Mucosa of gallbladder (tissue), 1 donor: ENCODE results near the gene TRIB2. TPM values are rescaled to one million over a fixed set of nuclear protein-coding genes. Genes with fewer than 3 reads are reported as not detected.

Experiments
- DNase-seq: peaks from one replicate; pipeline ENCODE4 v3.0.0-alpha.2; 2020; ENCODE audit warnings: low spot score
- total RNA-seq: library from RNA; stranded (reverse); gene quantifications from one replicate; pipeline ENCODE4 v1.2.1, GENCODE V29; 2021
- donor health status: DM: no; HTN: no; CAD: no.

Gene TRIB2
- total RNA-seq, 1 donor from 2014 or later, result 29.1 TPM

GRCh38 chr2:12720754-12721378, 4.1 kb downstream of the TRIB2 start:
- DNase-seq, result no peak

DNA sequence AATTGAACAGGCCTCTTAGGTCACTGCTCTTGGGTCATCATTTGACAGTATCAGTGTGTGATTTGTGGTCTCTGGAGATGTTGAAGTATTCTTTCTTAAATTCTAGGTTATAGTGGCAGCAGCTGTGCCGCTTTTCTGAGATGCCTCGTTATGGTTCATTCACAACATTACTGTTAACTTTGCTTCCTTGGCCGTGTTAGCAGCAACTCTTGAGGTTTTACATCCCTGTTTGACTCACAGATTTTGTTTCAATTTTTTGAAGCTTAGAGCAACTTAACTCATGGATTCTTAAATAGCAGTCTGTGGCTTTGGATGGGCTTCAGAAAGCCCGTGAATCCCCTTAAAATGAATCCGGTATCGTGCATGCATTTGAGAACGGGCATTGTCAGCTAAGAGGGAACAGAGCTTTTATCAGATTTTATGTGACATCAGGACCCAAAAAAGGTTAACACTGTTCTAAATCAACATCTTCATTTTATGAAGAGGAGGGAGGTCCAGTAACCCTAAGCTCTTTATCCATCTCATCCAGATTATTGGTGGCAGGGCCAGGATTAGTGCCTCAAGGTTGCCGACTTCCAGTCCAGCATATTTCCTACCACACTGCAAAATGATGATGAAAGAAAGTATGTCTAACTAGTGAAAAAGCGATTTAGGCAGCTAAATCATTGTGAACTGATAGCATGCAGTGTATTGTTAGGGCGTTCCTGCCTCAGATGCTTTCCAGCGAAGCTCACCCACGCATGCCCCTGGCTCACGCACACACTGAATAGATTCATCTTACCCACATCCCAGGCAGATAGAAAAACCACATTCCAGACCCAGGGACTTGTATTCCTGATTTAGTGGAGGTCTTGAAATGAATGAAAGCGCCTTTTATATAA, 5.1 kb downstream of the TRIB2 start:
- DNase-seq, result no peak

GRCh38 chr2:12722447-12723316, 5.9 kb downstream of the TRIB2 start:
- DNase-seq, result no peak

DNA sequence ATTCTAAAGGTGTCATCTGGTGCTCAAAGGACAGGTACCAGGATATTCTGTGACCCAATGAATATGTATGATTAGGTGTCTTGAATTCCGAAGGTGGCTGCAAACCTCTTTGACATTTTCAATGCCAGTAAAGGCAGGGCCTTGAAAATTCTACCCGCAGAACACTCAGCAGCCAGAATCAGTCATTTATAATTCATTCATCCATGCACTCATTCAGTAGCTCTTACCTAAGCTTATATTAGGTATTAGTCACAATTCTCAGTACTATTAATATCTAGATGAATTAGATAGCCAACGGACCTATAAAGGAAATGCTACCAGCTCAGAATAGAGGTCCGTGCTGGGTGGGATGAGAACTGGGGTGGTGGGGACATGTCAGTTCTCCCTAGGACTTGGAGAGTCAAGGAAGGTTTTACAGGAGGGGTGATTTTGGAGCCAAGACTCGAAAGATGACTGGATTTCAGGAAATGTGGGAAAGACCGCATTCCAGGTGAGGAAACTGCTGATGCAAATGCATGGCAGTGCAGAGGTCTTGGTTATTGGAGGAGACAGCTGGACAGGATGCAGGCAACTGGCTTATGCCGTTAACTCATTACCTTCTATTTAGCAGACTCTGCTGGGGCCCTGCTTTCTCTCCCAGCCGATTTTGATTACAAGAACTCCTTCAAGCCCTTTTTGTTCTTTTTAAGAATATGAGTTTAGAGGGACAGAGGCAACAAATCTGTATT, 7.2 kb downstream of the TRIB2 start:
- DNase-seq, result no peak

DNA sequence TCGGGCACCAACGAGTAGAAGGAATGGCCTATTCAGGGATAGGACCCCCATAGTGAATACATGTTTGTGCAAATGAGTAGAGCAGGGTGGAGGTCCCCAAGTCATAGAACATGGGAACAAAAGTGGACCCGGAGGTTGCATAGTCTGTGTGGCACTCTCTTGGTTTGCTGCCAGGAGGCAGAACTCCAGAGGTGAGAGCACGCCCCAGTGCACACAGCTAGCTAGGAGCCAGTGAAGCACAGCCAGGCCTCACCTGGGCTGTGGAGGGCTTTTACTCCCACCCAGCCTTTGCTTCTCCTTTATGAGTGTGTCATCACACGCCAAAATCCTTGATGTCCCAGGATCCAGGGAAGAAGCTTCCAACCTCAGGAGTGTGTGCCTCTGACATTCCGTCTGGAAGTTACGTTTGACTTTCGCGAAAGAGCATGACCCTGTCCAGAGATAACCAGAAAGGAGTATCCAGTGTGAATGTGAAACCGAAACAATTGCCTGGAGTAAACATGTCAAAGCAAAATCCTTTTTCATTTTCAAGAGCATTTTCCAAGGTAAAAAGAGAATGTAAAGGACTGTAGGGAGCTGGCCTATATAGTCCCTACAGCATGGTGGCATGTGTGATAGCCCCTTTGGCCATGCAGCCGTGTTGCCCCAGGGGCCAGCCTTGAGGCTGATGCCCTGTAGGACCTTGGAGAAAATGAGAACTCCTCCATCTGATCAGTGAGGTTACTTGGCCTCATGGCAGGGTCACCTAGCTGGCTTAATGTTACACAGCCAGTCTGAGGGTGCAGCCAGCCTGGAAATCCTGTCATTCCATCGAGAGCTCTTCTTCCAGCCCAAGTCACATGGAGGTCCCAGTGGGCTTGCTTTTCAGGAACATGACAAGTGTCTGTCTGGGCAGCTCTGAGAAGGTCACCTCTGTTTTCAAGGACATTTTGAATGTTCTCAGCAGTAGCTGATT, 8.8 kb downstream of the TRIB2 start:
- DNase-seq, result no peak

DNA sequence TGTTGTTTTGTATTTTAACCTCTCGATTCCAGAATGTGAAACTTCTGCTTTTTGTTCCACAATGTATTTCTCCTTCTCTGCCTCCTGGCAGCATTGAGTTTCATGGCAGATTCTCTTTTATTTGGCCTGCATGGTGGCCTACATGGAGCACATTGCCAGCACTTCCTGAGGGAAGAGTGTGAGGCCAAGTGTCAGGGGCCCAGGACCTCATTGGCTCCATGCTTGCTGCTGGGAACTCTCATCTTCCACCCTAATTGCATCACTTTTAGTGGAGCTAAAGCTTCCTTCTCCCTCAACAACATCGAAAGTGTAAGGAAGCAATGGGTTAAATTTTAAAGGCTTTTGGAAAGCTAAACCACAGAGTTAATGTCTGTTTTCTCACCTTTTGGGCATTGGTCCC, 9.5 kb downstream of the TRIB2 start:
- no peak for DNase-seq

DNA sequence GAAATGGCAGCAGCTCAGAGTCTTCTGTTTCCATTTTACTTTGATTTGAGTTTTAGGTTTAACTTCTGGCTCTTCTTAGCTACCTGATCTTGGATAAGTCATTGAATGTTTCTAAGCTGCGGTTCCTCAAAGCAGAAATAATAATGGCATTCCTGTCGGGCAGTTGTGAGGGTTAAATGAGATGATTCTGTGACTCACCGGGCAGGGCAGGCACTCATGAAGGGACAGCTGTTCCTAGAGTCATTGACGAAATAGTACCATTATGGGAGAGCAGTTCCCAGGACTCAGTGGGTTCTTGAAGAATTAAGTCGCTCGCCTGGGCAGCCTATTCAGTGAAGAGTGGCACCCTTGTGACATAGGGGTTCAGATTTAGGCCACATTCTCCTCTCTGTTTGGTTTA, 10.3 kb downstream of the TRIB2 start:
- no peak for DNase-seq

DNA sequence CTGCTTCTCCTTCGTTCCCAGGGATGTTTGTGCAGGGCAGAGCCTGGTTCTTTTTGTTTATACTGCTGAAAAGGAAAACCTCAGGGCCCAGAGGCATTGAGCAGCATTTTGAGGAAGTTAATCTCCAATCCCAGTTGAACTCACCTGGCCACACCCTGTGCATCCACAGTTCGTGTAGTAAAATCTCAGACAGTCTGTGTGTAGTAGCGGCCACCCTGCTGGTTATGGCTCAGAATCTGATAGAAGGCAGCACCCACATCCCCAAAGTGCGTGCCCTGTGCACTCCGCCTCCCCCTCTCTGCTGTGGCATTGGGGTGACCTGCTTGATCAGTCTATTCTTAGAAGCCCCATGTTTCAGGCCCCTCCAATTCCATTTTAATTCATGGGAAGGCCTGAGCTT, 10.9 kb downstream of the TRIB2 start:
- no peak for DNase-seq

DNA sequence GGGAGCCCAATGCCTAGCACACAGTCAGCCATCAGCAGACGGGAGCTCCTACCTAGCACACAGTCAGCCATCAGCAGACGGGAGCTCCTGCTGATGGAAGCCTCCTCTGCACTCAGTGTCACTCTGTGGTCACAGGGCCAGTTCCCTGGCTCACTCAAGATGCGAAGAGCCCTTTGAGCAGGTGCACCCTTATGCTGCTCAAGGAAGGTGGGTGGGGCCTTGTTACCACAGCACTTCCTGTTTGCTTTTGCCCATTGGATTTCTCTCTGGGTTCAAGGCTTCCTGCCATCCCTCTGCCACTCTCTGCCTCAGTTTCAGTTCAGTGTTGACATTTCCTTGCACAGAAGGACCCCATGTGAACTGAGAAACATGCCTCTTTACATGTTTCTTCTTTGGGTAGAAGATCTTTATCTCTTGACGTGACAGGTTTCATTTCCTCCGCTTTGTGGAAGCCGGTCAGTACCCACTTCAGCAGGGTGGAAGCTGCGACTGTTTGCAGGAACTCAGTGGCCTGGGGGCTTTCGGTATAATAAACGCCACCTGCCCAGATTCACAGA, 11.6 kb downstream of the TRIB2 start:
- no peak for DNase-seq

- DNase-seq, result no peak
Observed at GRCh38 chr2:12730265-12730664, 13.5 kb downstream of the TRIB2 start.

GRCh38 chr2:12731701-12732280, 15.1 kb downstream of the TRIB2 start:
- no peak for DNase-seq

DNA sequence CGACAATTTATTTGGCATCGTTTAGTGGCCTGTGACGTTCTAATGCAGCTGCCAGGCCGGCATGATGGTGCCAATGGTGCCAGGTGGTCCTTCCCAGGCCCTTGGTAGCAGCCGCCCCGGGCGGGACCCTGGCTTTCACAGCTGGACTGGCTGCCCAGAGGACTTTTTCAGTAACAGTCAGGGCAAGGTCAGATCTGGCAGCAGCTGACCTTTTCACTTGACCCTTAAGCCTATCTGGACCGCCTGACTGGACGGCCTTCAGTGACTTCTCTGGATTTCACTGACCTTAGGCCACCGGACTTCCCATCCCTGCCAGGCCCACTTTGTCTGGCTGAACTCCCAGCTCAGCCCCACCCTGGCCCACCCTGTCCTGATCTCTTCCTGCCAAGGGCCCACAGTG, 15.9 kb downstream of the TRIB2 start:
- no peak for DNase-seq

DNA sequence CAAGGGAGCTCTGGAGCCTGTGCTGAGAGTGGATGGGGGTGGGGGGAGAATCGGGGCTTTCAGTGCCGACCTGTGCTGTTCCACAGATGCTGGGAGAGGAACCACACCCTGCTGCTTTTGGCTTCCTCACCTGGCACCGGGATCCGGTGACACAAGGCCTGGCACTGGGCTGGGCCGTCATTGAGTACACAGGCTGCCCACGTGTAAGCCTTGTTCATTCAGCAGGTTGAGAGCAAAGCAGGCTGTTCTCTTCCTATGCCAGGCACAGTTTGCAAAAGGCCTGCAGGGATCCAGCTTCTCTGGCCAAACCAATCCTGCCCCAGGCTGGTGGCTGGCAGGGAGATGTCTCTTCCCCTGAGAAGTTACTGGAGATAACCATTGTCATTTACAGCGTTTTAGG, 17.1 kb downstream of the TRIB2 start:
- DNase-seq, result no peak

GRCh38 chr2:12734914-12735654, 18.3 kb downstream of the TRIB2 start:
- no peak for DNase-seq

DNA sequence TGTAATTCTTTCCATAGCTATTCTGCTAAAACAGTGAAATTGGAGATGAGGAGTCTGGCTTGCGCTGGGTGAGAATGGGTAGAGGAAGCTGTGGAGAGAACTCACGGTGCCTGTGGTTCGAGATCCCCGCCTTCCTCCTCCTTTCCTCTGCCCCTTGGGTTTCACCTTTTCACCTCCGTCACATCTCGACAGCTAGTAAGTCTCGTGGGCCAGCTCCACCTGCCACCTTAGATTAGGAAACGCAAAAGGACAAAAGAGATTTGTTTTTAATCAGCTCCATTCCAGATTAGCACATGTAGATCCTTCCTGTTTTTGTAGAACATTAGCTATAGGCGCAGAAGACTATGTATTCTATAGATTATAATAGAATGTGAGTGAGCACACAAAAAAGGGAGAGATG, 20.6 kb downstream of the TRIB2 start:
- no peak for DNase-seq

DNA sequence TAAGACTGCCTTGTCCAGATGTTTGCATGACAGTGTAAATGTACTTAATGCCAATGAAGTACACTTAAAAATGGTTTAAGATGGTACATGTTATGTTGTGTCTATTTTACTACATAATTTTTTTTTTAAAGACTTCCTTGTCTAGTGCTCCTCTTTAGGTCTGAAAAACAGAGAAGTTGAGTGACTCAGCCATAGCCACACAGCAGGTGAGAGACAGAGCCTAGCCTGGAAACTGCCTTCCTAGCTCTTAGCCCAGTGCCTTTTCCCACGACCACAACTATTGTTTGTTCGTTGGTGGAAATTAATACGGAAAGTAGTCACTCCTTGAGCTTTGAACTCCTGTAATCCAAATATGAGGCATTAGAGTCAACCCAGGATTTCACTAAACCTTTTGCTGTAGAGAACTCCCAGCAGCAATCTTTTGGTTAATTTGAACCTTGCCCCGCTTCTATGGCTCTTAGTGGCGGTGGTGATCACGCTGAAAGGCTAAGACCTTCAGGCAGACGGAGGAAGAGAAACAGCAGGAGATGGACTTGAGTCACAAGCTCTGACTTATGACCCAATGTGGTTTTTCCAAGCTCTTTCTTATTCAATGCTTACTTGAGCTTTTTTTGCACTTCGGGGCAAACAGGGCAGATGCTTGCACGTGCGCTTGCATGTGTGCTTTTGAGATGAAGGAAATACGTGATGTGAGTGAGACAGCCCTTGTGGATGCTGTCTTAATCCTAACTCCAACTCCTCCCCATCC, 21.2 kb downstream of the TRIB2 start:
- DNase-seq, result no peak

DNA sequence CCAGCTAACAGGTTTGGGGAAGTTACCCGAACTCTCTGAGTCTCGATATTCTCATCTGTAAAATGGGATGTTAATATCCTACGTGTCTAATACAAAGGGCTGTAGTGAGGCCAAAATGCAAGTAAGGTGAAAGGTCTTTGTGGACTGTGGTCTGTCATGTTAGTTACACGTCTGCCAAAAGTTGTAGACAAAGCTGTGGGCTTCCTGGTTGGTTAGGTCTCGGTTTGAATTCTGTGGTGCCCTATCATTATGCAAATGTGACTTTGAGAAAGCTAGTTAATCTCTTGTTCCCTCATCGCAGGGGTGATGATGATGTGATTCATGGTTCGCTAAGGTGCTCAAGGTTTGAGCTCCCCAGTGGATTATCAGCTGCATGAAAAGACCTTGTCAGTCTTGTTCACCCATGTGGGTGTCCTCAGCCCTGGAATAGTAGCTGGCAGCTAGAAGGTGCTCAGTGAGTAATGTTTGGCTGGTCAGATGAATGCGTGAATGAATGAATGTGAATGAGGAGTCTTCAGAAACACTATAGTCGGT, 23.1 kb downstream of the TRIB2 start:
- no peak for DNase-seq

DNA sequence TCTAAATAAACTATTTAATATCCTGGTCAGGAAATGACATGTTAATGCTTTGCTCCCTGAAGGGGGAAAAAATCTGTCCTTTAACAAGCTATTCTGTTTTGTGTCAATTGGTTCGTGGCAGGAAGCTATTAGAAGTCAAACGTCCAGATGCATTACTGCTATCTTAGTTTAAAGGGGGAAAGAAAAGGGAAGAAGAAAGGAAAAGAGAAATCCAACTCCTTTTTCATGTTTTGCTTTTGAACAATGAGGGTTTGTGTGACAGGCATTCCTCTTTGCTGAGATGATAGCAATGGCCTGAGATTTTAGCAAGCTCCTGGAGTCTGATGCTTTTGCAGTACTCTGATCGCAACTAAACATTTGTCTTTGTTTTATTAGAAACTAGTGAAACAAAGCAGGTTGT, 24.6 kb downstream of the TRIB2 start:
- DNase-seq, result no peak
